Erythroblast (primary cell): ENCODE results near the gene TRPV5.

Experiments used
- DNase-seq, 2 experiments: peaks; one replicate each; lab custom pipeline; 2025; lab: John Stamatoyannopoulos, UW
- GATA1 ChIP-seq: IDR thresholded peaks from 2 replicates; pipeline ENCODE4 v1.6.1; 2011; ENCODE audit warnings: low read depth, mild to moderate bottlenecking, control low read depth, low read length, moderate library complexity
- POLR2A ChIP-seq: IDR thresholded peaks from 2 replicates; pipeline ENCODE4 v1.6.1; 2011; ENCODE audit warnings: mild to moderate bottlenecking, low read length

TRPV5 gene

GRCh38 chr7:142862351-142862750, 71.2 kb downstream of the TRPV5 start:
- TF ChIP-seq GATA1 (no peak), POLR2A (no peak)
- no peak for DNase-seq

GRCh38 chr7:142860968-142861367, 72.6 kb downstream of the TRPV5 start:
- DNase-seq: no peak
- no peak for TF ChIP-seq GATA1
- no peak for TF ChIP-seq POLR2A

DNA sequence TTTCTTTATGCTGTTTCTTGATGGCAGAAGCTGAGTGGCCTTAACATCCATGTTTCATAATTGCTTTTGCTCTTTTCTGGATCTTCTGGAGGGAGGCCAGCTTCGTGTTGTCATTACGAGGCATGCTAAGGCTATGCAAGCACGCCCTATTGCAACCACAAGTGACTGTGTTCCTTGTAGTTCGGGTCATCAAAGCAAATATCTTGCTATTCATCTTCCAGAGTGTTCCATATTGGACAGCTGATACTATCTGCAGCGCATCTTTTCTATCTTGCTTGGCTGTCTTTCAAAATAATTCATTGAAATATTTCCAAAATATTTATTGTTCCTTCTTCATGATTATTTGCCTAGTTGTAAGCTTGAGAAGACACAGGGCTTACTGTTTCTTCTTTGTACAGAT, 73.7 kb downstream of the TRPV5 start:
- TF ChIP-seq GATA1 (no peak), POLR2A (no peak)
- peak in 1 of 2 experiments; percentile 17 for DNase-seq

GRCh38 chr7:142859411-142859810, 74.1 kb downstream of the TRPV5 start:
- no peak for DNase-seq
- TF ChIP-seq POLR2A: no peak
- TF ChIP-seq GATA1: no peak
